ENCODE data around the gene AUNIP.

GRCh38 chr1:25799935-25800702 is 59.1 kb downstream of the AUNIP start, which contains the start of gene SELENON:
- TF ChIP-seq YY1 (IDR thresholded peaks at IDR 0.05; ENCODE audit: insufficient read depth, insufficient read length) (no peak), ZNF274 (IDR thresholded peaks at IDR 0.05; ENCODE audit: low read depth, low read length) (no peak), SUZ12 (IDR thresholded peaks at IDR 0.05; ENCODE audit: extremely low read depth, insufficient read depth, insufficient read length) (no peak)
